ENCODE data around the gene ZNHIT6.

Gene ZNHIT6

GRCh38 chr1:85611425-85611824 lies 96.8 kb downstream of the ZNHIT6 start:
- no peaks in the 10 kb centered on the region for H3K4me1 ChIP-seq

DNA sequence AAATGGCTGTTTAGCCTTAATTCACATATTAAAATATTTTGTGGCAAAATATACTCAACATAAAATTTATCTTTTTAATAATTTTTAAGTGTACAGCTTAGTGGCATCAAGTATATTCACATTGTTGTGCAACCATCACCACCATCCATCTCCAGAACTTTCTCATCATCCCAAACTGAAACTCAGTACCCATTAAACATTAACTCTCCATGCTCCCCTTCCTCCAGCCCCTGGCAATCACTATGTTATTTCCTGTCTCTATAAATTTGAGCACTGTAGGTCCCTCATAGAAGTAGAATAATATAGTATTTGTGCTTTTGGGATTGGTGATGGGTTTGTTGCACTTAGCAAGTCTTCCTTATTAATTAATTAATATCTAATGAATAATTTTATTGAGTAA lies 98.3 kb downstream of the ZNHIT6 start:
- H3K4me3 ChIP-seq (ENCODE audit: low read depth, low read length): no peak overlapping the region
- TF ChIP-seq, protein P1, sequence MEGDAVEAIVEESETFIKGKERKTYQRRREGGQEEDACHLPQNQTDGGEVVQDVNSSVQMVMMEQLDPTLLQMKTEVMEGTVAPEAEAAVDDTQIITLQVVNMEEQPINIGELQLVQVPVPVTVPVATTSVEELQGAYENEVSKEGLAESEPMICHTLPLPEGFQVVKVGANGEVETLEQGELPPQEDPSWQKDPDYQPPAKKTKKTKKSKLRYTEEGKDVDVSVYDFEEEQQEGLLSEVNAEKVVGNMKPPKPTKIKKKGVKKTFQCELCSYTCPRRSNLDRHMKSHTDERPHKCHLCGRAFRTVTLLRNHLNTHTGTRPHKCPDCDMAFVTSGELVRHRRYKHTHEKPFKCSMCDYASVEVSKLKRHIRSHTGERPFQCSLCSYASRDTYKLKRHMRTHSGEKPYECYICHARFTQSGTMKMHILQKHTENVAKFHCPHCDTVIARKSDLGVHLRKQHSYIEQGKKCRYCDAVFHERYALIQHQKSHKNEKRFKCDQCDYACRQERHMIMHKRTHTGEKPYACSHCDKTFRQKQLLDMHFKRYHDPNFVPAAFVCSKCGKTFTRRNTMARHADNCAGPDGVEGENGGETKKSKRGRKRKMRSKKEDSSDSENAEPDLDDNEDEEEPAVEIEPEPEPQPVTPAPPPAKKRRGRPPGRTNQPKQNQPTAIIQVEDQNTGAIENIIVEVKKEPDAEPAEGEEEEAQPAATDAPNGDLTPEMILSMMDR (IDR thresholded peaks at IDR 0.05; ENCODE audit: low read depth, low read length): no peak
- H3K27me3 ChIP-seq: no peaks in the 10 kb centered on the region
- DNase-seq: no peak
- H3K9me3 ChIP-seq: no peaks in the 10 kb centered on the region
- no peaks in the 10 kb centered on the region for H3K4me1 ChIP-seq
- H3K36me3 ChIP-seq: no peaks in the 10 kb centered on the region

More at GRCh38 chr1:85611425-85611824, 96.8 kb downstream of the ZNHIT6 start:
- H3K4me3 ChIP-seq (ENCODE audit: low read depth, low read length): no peak overlapping the region
- no peaks in the 10 kb centered on the region for H3K27me3 ChIP-seq
- H3K9me3 ChIP-seq: no peaks in the 10 kb centered on the region
- no peaks in the 10 kb centered on the region for H3K36me3 ChIP-seq
- TF ChIP-seq, protein P1 (IDR thresholded peaks at IDR 0.05; ENCODE audit: low read depth, low read length): no peak
- DNase-seq: no peak

DNA sequence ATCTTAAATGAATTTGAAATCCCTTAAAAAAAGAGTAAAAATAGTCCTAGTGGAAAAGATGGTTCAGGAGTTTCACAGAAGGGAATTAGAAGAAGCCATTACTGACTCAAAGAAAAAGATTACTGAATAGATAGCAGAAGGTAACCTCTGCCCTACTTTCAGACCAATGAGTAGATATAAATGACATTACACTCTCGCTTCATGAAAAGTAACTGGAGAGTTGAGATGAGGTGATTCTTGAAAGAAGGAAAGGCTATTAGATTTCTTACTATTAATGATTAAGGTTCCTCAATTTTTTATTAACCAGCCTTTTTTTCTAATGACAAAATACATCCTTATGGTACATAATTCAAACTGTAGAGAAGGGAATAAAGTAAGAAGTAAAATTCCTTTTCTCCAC lies 99.4 kb downstream of the ZNHIT6 start:
- no peaks in the 10 kb centered on the region for H3K27me3 ChIP-seq
- H3K36me3 ChIP-seq: no peaks in the 10 kb centered on the region
- DNase-seq: no peak
- TF ChIP-seq, protein P1 (IDR thresholded peaks at IDR 0.05; ENCODE audit: low read depth, low read length): no peak
- H3K4me1 ChIP-seq: no peaks in the 10 kb centered on the region
- no peaks in the 10 kb centered on the region for H3K9me3 ChIP-seq
- no peak overlapping the region for H3K4me3 ChIP-seq (ENCODE audit: low read depth, low read length)

- H3K27me3 ChIP-seq: no peaks in the 10 kb centered on the region
- no peaks in the 10 kb centered on the region for H3K9me3 ChIP-seq
- no peak for DNase-seq
- H3K4me1 ChIP-seq: no peaks in the 10 kb centered on the region
- TF ChIP-seq, protein P1 (IDR thresholded peaks at IDR 0.05; ENCODE audit: low read depth, low read length): no peak
- no peak overlapping the region for H3K4me3 ChIP-seq (ENCODE audit: low read depth, low read length)
- no peaks in the 10 kb centered on the region for H3K36me3 ChIP-seq
Measured at GRCh38 chr1:85607921-85608265, 100.3 kb downstream of the ZNHIT6 start.

DNA sequence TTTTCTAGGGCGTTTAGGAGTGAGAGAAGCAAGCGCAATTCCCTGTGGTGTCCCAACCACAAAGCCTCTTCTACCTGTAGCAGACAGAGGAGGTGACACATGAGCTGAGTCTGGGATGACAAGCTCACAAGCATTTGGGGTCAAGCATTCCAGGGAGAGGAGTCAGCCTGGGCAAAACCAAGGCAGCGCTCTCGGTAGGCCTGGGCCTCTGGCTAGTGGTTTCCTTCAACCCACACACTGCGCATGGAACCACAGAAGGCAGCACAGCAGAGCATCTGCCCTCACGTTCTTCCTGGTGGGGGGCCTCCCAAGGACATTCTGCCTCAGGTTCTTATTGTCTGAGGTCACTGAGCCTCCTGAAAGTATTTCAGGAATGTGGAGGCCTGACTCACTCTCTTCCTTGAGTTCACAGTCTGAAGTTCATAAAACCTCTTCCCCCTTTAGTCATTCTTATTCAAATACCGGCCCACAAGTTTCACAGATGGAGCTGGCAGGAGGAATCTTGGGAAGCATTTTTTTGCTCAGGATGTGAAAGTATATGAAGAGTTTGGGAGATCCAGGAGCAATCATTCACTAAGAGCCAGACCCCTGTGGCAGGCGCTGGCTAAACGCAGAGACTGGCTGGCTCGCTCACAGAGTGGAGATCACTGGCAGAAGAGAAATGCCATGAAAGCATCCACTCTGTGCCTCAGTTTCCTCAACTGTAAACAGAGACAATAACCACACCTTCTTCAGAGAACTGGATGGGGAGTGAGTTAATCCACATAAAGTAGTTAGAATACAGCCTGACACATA lies 100.9 kb downstream of the ZNHIT6 start:
- Histone ChIP-seq H3K4me3 (ENCODE audit: low read depth, low read length) (no peak overlapping the region), H3K27me3 (no peaks in the 10 kb centered on the region), H3K36me3 (no peaks in the 10 kb centered on the region), H3K4me1 (no peaks in the 10 kb centered on the region), H3K9me3 (no peaks in the 10 kb centered on the region)
- TF ChIP-seq, protein P1 (IDR thresholded peaks at IDR 0.05; ENCODE audit: low read depth, low read length): no peak
- no peak for DNase-seq

DNA sequence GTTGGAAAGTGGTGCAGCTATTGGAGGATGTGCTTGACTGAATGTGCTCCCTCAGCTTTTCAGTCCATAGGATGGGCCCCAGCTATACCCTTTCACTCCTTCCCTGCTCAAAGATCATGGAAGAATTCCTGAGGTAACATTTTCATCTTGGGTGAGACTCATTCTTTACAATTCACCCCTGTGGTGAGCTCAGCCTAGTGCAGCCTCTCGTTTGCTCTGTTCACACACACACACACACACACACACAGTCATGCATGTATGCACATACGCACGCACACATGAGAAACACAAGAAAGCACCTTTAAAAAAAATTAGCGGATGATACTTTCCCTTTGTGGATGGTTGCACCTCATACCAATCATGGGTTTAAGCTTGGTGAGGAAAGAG lies 101.8 kb downstream of the ZNHIT6 start:
- Histone ChIP-seq H3K36me3 (no peaks in the 10 kb centered on the region), H3K27me3 (no peaks in the 10 kb centered on the region), H3K9me3 (no peaks in the 10 kb centered on the region), H3K4me1 (no peaks in the 10 kb centered on the region), H3K4me3 (ENCODE audit: low read depth, low read length) (no peak overlapping the region)
- DNase-seq: no peak
- TF ChIP-seq, protein P1 (IDR thresholded peaks at IDR 0.05; ENCODE audit: low read depth, low read length): no peak
